Ascending aorta (tissue), 2 donors: ENCODE data around the gene KDM2A. TPM values are rescaled to one million over a fixed set of nuclear protein-coding genes. Genes with fewer than 3 reads are reported as not detected.
A peak's percentile ranks its signal among the peaks of the same experiment; 100 is the strongest.

Source experiments
- DNase-seq, 2 donors: peaks; one replicate each; pipeline ENCODE4 v3.0.0-alpha.2; 2019; ENCODE audit warnings: low spot score in 2 of 2
- H3K27ac ChIP-seq, 2 donors: fragments of 200-600 bp; sonication (generic); one replicate each; pipeline ENCODE4 v1.5.1; 2016 to 2017; ENCODE audit warnings: mild to moderate bottlenecking in 1 of 2
- H3K27me3 ChIP-seq: fragments of 200-600 bp; sonication (generic); one replicate; pipeline ENCODE4 v1.5.1; 2017
- H3K36me3 ChIP-seq, 2 donors: fragments of 200-600 bp; sonication (generic); one replicate each; pipeline ENCODE4 v1.5.1; 2016
- H3K4me1 ChIP-seq, 2 donors: fragments of 200-600 bp; sonication (generic); one replicate each; pipeline ENCODE4 v1.5.1; 2016 to 2017; ENCODE audit warnings: mild to moderate bottlenecking in 1 of 2
- H3K4me3 ChIP-seq, 2 donors: fragments of 200-600 bp; sonication (generic); one replicate each; pipeline ENCODE4 v1.5.1; 2016 to 2017; ENCODE audit warnings: mild to moderate bottlenecking in 1 of 2
- H3K9me3 ChIP-seq, 2 donors: fragments of 200-600 bp; sonication (generic); one replicate each; pipeline ENCODE4 v1.5.1; 2016
- intact Hi-C: fragments of 100-400 bp; cut with DNase I; formaldehyde crosslinking; loops from one replicate; pipeline ENCODE4 v1.15.1; 2023
- total RNA-seq: library from RNA; depleted of rRNA; stranded (reverse); fragments of >200 nt; gene quantifications from one replicate; pipeline ENCODE4 v1.1.0, GENCODE V29; 2016
- TF ChIP-seq, protein P1 (sequence below), 3 experiments: fragments of 200-600 bp in 2 of 3; fragments of 450-650 bp in 1 of 3; sonication (generic) in 2 of 3; IDR thresholded peaks; one replicate each; pipeline ENCODE4 v1.5.1; 2016 to 2019; ENCODE audit warnings: antibody characterized with exemption in 3 of 3, mild to moderate bottlenecking in 1 of 3, moderate library complexity in 1 of 3

Gene KDM2A
- total RNA-seq, 1 donor from 2014 or later: 129 TPM

DNA sequence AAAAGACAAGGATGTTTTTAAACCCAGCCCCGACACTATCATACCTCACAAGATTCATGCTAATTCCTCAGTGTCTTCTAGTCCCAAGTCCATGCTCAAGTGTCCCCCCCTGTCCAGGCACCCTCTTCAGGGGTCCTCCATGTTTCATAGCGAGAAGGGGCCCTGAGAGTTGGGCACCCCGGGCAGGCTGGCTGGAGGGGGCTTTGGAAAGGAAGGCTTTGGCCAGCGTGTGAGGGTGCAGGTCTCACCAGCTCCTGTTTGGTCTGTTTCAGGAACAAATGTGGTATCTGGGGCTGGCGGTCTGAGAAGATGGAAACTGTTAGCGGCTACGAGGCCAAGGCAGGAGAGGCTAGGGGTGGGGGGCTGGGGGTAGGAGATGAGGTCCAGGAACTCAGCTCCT is 179.7 kb downstream of the KDM2A start:
- Histone ChIP-seq H3K27ac (no peak overlapping the region), H3K27me3 (no peaks in the 10 kb centered on the region), H3K36me3 (peaks cover 42 to 58% of the 10 kb centered on the region in 2 donors), H3K9me3 (no peaks in the 10 kb centered on the region), H3K4me1 (peaks cover 6 to 10% of the 10 kb centered on the region in 2 donors), H3K4me3 (no peak overlapping the region)
- intact Hi-C loops: no loop called here
- DNase-seq: no peak
- TF ChIP-seq, protein P1, sequence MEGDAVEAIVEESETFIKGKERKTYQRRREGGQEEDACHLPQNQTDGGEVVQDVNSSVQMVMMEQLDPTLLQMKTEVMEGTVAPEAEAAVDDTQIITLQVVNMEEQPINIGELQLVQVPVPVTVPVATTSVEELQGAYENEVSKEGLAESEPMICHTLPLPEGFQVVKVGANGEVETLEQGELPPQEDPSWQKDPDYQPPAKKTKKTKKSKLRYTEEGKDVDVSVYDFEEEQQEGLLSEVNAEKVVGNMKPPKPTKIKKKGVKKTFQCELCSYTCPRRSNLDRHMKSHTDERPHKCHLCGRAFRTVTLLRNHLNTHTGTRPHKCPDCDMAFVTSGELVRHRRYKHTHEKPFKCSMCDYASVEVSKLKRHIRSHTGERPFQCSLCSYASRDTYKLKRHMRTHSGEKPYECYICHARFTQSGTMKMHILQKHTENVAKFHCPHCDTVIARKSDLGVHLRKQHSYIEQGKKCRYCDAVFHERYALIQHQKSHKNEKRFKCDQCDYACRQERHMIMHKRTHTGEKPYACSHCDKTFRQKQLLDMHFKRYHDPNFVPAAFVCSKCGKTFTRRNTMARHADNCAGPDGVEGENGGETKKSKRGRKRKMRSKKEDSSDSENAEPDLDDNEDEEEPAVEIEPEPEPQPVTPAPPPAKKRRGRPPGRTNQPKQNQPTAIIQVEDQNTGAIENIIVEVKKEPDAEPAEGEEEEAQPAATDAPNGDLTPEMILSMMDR (IDR thresholded peaks at IDR 0.05): no peak

DNA sequence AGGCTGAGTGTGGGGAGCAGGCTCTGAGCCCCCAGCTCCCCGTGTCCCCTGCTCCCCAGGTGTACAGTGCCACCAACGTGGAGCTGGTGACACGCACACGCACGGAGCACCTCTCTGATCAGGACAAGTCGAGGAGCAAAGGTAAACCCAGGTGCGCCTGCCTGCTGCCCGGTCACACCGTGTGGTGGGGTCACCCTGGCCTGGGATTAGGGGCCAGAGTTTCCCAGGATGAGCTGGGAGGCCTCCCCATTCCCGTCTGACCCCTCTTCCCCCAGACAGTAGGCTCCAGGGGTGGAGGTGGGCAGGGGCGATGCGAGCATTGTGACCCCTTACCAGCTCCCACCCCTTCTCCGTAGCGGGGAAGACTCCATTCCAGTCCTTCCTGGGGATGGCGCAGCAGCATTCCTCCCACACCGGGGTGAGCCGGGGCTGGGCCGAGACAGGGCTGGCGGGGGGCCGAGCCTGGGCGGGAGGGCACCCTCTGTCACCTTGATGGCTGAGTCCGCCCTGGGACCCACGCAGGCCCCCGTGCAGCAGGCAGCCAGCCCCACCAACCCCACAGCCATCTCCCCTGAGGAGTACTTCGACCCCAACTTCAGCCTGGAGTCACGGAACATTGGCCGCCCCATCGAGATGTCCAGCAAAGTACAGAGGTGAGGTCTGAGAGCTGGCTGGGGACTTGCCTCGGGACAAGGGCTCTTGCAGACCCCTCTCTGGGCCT is 180.6 kb downstream of the KDM2A start:
- TF ChIP-seq, protein P1 (IDR thresholded peaks at IDR 0.05): no peak
- no peak for DNase-seq
- Histone ChIP-seq H3K27me3 (no peaks in the 10 kb centered on the region), H3K4me1 (peaks cover 9 to 15% of the 10 kb centered on the region in 2 donors), H3K36me3 (peaks cover 42 to 49% of the 10 kb centered on the region in 2 donors), H3K9me3 (no peaks in the 10 kb centered on the region), H3K4me3 (no peak overlapping the region), H3K27ac (no peak overlapping the region)
- intact Hi-C loops: no loop called here

DNA sequence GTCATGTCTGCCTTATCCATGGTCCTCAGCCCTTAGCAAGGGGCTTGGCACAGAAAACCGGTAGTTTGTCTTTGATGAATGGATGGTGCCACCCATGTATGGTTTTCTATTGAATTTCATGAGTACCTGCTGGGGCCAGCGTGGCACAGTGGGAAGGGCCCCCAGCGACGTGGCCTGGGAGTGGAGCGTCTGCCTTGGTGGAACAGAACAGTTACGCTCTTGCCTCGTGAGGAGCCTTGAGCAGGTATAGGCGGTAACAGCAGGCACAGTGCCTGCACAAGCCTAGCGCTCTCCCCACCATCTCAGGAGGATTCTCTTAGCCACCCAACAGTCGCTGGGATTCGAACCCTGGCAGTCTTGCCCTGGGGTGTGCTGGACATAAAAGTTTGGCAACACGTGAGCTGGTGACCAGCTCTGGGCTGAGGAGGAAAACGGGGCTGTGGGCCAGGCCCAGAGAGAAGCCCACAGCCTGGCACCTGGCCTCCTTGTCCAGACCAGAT is 181.2 kb downstream of the KDM2A start:
- H3K36me3 ChIP-seq: peaks cover 36 to 46% of the 10 kb centered on the region in 2 donors
- H3K4me3 ChIP-seq: no peak overlapping the region
- no peak for DNase-seq
- intact Hi-C loops: no loop called here
- no peak overlapping the region for H3K27ac ChIP-seq
- H3K4me1 ChIP-seq: peaks cover 9 to 18% of the 10 kb centered on the region in 2 donors
- no peaks in the 10 kb centered on the region for H3K9me3 ChIP-seq
- TF ChIP-seq, protein P1 (IDR thresholded peaks at IDR 0.05): no peak
- H3K27me3 ChIP-seq: no peaks in the 10 kb centered on the region

DNA sequence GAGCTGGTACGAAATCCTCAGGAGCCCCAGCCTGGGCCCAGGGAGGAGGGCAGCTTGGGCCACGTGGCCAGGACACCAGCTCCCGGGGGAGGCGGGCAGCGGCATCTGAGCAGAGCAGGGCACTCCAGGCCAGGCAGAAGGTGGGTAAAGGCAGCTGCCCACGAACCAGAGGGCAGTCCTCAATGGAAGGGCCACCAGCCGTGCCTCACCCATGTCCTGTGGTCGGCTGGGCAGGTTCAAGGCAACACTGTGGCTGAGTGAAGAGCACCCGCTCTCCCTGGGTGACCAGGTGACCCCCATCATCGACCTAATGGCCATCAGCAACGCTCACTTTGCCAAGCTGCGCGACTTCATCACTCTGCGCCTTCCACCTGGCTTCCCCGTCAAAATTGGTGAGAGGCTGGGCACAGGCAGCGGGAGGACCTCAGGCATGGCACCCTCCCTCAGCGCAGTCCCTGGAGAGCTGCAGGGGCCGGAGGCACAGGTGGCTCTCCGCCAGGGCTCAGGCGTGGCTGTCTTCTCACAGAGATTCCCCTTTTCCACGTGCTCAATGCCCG is 181.8 kb downstream of the KDM2A start:
- Histone ChIP-seq H3K27ac (no peak overlapping the region), H3K4me1 (peaks cover 9 to 18% of the 10 kb centered on the region in 2 donors), H3K4me3 (no peak overlapping the region), H3K9me3 (no peaks in the 10 kb centered on the region), H3K27me3 (no peaks in the 10 kb centered on the region), H3K36me3 (peaks cover 33 to 40% of the 10 kb centered on the region in 2 donors)
- DNase-seq: no peak
- intact Hi-C loops: no loop called here
- TF ChIP-seq, protein P1 (IDR thresholded peaks at IDR 0.05): no peak

DNA sequence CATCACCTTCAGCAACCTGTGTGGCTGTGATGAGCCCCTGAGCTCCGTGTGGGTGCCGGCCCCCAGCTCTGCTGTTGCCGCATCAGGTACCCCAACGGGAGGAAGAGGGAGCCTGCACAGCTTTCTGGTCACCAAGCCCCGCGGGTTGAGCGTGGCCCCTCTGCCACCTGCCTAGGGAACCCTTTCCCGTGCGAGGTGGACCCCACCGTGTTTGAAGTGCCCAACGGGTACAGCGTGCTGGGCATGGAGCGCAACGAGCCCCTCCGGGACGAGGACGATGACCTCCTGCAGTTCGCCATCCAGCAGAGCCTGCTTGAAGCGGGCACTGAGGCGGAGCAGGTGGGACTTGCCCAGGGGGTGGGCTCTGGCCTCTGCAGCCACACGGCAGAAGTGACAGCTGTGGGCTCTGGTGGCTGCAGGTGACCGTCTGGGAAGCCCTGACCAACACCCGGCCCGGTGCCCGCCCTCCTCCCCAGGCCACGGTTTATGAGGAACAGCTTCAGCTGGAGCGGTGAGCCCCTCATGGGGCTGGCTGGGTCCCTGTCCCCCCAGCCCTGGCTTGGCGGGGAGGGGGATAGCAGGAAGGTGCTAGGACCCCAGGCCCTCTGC is 182.4 kb downstream of the KDM2A start:
- intact Hi-C loops: no loop called here
- Histone ChIP-seq H3K4me1 (peaks cover 9 to 18% of the 10 kb centered on the region in 2 donors), H3K27ac (no peak overlapping the region), H3K4me3 (no peak overlapping the region), H3K36me3 (peaks cover 33 to 36% of the 10 kb centered on the region in 2 donors), H3K27me3 (no peaks in the 10 kb centered on the region), H3K9me3 (no peaks in the 10 kb centered on the region)
- TF ChIP-seq, protein P1 (IDR thresholded peaks at IDR 0.05): no peak
- peak in 1 of 2 donors; percentile 59 for DNase-seq
